Activated CD8-positive, alpha-beta T cell treated with anti-CD3 and anti-CD28 coated beads, Interleukin-2, amount 10 ng/mL, durations not matched to agents 7 days and 5 days (primary cell): ENCODE results near the gene MAOB. TPM values are rescaled to one million over a fixed set of nuclear protein-coding genes. Genes with fewer than 3 reads are reported as not detected.
"Not testable (repeated sequence)": the region's sequence is repeated elsewhere in the genome, so short reads cannot be mapped to it uniquely, and the experiment has no call there.

ENCODE experiments used
- ATAC-seq: fragments of 150-1000 bp; cut with Tn5 transposase; one replicate; pipeline ENCODE4 v1.10.0; 2021; ENCODE audit warnings: moderate library complexity
- CTCF ChIA-PET: fragments of 350-600 bp; sonication (Branson Sonifier 250); formaldehyde crosslinking; loops from one replicate; lab custom pipeline; 2021; ENCODE audit warnings: antibody characterized with exemption; lab: Charles Lee
- POLR2A ChIA-PET: fragments of 350-600 bp; sonication (Branson Sonifier 250); formaldehyde crosslinking; loops from one replicate; lab custom pipeline; 2021; ENCODE audit warnings: antibody characterized with exemption; lab: Charles Lee
- DNase-seq: peaks from one replicate; pipeline ENCODE4 v3.0.0-alpha.2; 2020
- H3K27ac Mint-ChIP-seq: one replicate; pipeline ENCODE4 v1.8.0; 2021; ENCODE audit warnings: mild to moderate bottlenecking, mixed read lengths
- H3K27me3 Mint-ChIP-seq: one replicate; pipeline ENCODE4 v1.8.0; 2021; ENCODE audit warnings: low read depth, mixed read lengths
- H3K36me3 Mint-ChIP-seq: one replicate; pipeline ENCODE4 v1.8.0; 2021; ENCODE audit warnings: low read depth, mixed read lengths
- H3K4me1 Mint-ChIP-seq: one replicate; pipeline ENCODE4 v1.8.0; 2021; ENCODE audit warnings: low read depth, mixed read lengths
- H3K4me3 Mint-ChIP-seq: one replicate; pipeline ENCODE4 v1.8.0; 2021; ENCODE audit warnings: mild to moderate bottlenecking, mixed read lengths
- H3K9me3 Mint-ChIP-seq: one replicate; pipeline ENCODE4 v1.8.0; 2022; ENCODE audit warnings: mixed read lengths; ENCODE audit not compliant: insufficient read depth
- total RNA-seq, 2 experiments: library from RNA; stranded (reverse); gene quantifications; one replicate each; pipeline ENCODE4 v1.2.3, GENCODE V29; 2021

The MAOB gene
- not detected for total RNA-seq

GRCh38 chrX:43882294-43882681, at the start of gene MAOB:
Gene MAOB, minus strand, starts transcription at chrX:43882450. Its CDS starts 151 bp downstream, at chrX:43882299.
- POLR2A ChIA-PET, result no interaction called here
- CTCF ChIA-PET, result no interaction called here
- no peak within 1 kb of the TSS for H3K27ac Mint-ChIP-seq
- DNase-seq (no peak), ATAC-seq (no peak)
- no peaks in the 10 kb centered on the region for H3K36me3 Mint-ChIP-seq
- H3K27me3 Mint-ChIP-seq, result peaks cover 11% of the 10 kb centered on the region
- H3K9me3 Mint-ChIP-seq, result no peaks in the 10 kb centered on the region
- H3K4me1 Mint-ChIP-seq, result no peaks in the 10 kb centered on the region
- H3K4me3 Mint-ChIP-seq, result no peak within 1 kb of the TSS

GRCh38 chrX:43922032-43922431, 39.8 kb upstream of the MAOB start:
- H3K4me1 Mint-ChIP-seq, H3K4me3 Mint-ChIP-seq, H3K27ac Mint-ChIP-seq, H3K9me3 Mint-ChIP-seq, ATAC-seq, DNase-seq, H3K27me3 Mint-ChIP-seq, CTCF ChIA-PET, POLR2A ChIA-PET, H3K36me3 Mint-ChIP-seq: not testable (repeated sequence)

- H3K9me3 Mint-ChIP-seq, H3K27ac Mint-ChIP-seq, H3K36me3 Mint-ChIP-seq, ATAC-seq, H3K4me3 Mint-ChIP-seq, POLR2A ChIA-PET, DNase-seq, H3K4me1 Mint-ChIP-seq, H3K27me3 Mint-ChIP-seq, CTCF ChIA-PET: not testable (repeated sequence)
These were observed 28.5 kb upstream of the MAOB start for GRCh38 chrX:43910772-43911171.

- Mint-ChIP-seq H3K27ac (no peak overlapping the region), H3K4me1 (no peaks in the 10 kb centered on the region), H3K4me3 (no peak overlapping the region), H3K27me3 (peaks cover 2% of the 10 kb centered on the region), H3K36me3 (no peaks in the 10 kb centered on the region), H3K9me3 (no peaks in the 10 kb centered on the region)
- DNase-seq, result no peak
- ChIA-PET POLR2A (no interaction called here), CTCF (no interaction called here)
- no peak for ATAC-seq
These were observed 27.8 kb upstream of the MAOB start for GRCh38 chrX:43910012-43910411.

GRCh38 chrX:43909141-43909540, 26.9 kb upstream of the MAOB start:
- ChIA-PET CTCF (no interaction called here), POLR2A (no interaction called here)
- Mint-ChIP-seq H3K4me3 (no peak overlapping the region), H3K27me3 (peaks cover 2% of the 10 kb centered on the region), H3K27ac (no peak overlapping the region), H3K4me1 (no peaks in the 10 kb centered on the region), H3K9me3 (no peaks in the 10 kb centered on the region), H3K36me3 (no peaks in the 10 kb centered on the region)
- no peak for ATAC-seq
- DNase-seq, result no peak

GRCh38 chrX:43899878-43900815, 17.9 kb upstream of the MAOB start:
- ChIA-PET POLR2A (no interaction called here), CTCF (no interaction called here)
- H3K4me1 Mint-ChIP-seq, result no peaks in the 10 kb centered on the region
- DNase-seq (no peak), ATAC-seq (no peak)
- no peak overlapping the region for H3K27ac Mint-ChIP-seq
- no peaks in the 10 kb centered on the region for H3K36me3 Mint-ChIP-seq
- H3K4me3 Mint-ChIP-seq, result no peak overlapping the region
- H3K9me3 Mint-ChIP-seq, result no peaks in the 10 kb centered on the region
- no peaks in the 10 kb centered on the region for H3K27me3 Mint-ChIP-seq

- Mint-ChIP-seq H3K4me3 (no peak overlapping the region), H3K36me3 (no peaks in the 10 kb centered on the region), H3K27me3 (no peaks in the 10 kb centered on the region), H3K9me3 (no peaks in the 10 kb centered on the region), H3K4me1 (no peaks in the 10 kb centered on the region), H3K27ac (no peak overlapping the region)
- DNase-seq (no peak), ATAC-seq (no peak)
- POLR2A ChIA-PET, result no interaction called here
- CTCF ChIA-PET, result no interaction called here
These were observed 16.3 kb upstream of the MAOB start for GRCh38 chrX:43898406-43899035.

GRCh38 chrX:43897290-43897689, 15.0 kb upstream of the MAOB start:
- no peaks in the 10 kb centered on the region for H3K27me3 Mint-ChIP-seq
- no peaks in the 10 kb centered on the region for H3K36me3 Mint-ChIP-seq
- no peak overlapping the region for H3K4me3 Mint-ChIP-seq
- ChIA-PET CTCF (no interaction called here), POLR2A (no interaction called here)
- ATAC-seq (no peak), DNase-seq (no peak)
- no peaks in the 10 kb centered on the region for H3K9me3 Mint-ChIP-seq
- H3K27ac Mint-ChIP-seq, result no peak overlapping the region
- no peaks in the 10 kb centered on the region for H3K4me1 Mint-ChIP-seq

GRCh38 chrX:43892336-43892870, 10.2 kb upstream of the MAOB start:
- Mint-ChIP-seq H3K36me3 (no peaks in the 10 kb centered on the region), H3K9me3 (no peaks in the 10 kb centered on the region), H3K27me3 (no peaks in the 10 kb centered on the region), H3K4me3 (no peak overlapping the region), H3K27ac (no peak overlapping the region), H3K4me1 (no peaks in the 10 kb centered on the region)
- no peak for DNase-seq
- ATAC-seq, result no peak
- ChIA-PET POLR2A (no interaction called here), CTCF (no interaction called here)

- Mint-ChIP-seq H3K27me3 (peaks cover 5% of the 10 kb centered on the region), H3K36me3 (no peaks in the 10 kb centered on the region), H3K4me3 (no peak overlapping the region), H3K4me1 (no peaks in the 10 kb centered on the region), H3K27ac (no peak overlapping the region), H3K9me3 (no peaks in the 10 kb centered on the region)
- CTCF ChIA-PET, result no interaction called here
- POLR2A ChIA-PET, result no interaction called here
- no peak for DNase-seq
- ATAC-seq, result no peak
These were observed 3.4 kb upstream of the MAOB start for GRCh38 chrX:43885617-43886016.

- Mint-ChIP-seq H3K27me3 (peaks cover 11% of the 10 kb centered on the region), H3K9me3 (no peaks in the 10 kb centered on the region), H3K27ac (no peak overlapping the region), H3K4me3 (no peak overlapping the region), H3K4me1 (peaks cover 2% of the 10 kb centered on the region), H3K36me3 (no peaks in the 10 kb centered on the region)
- POLR2A ChIA-PET, result no interaction called here
- CTCF ChIA-PET, result no interaction called here
- ATAC-seq, result no peak
- DNase-seq, result no peak
These were observed 598 bp downstream of the MAOB start for GRCh38 chrX:43881410-43882293.
